Motor neuron (in vitro differentiated cells): Measurements from ENCODE around the gene GTF2F2. TPM values are rescaled to one million over a fixed set of nuclear protein-coding genes. Genes with fewer than 3 reads are reported as not detected.

Source experiments
- ATAC-seq, 8 experiments: fragments of 200-7000 bp; cut with Tn5 transposase; replicated peaks in 6 of 8; 2 replicates each; pipeline ENCODE4 v1.8.0; 2021; ENCODE audit warnings: mild to moderate bottlenecking in 8 of 8, moderate library complexity in 8 of 8
- H3K27ac ChIP-seq, 2 donors: fragments of 250-450 bp; sonication (Bioruptor Pico); 2 replicates each; pipeline ENCODE4 v1.9.0; 2021; ENCODE audit warnings: antibody characterized with exemption in 2 of 2, mild to moderate bottlenecking in 2 of 2, moderate library complexity in 1 of 2
- H3K4me1 ChIP-seq, 2 donors: fragments of 250-450 bp; sonication (Bioruptor Pico); replicated peaks in 1 of 2; 2 replicates each; pipeline ENCODE4 v1.6.1; 2021; ENCODE audit warnings: antibody characterized with exemption in 2 of 2, mild to moderate bottlenecking in 2 of 2, moderate library complexity in 1 of 2
- H3K4me3 ChIP-seq, 5 donors: fragments of 250-450 bp; sonication (Bioruptor Pico); 2 replicates each; pipeline ENCODE4 v1.9.0; 2021; ENCODE audit warnings: antibody characterized with exemption in 5 of 5, mild to moderate bottlenecking in 5 of 5, moderate library complexity in 4 of 5
- WGBS, 10 experiments: fragments of 450-650 bp; shearing (Covaris generic); methylation state at CpG; one replicate each; pipeline ENCODE4 v1.0.0; 2022; 5-methylcytosine and 5-hydroxymethylcytosine counted together
- in situ Hi-C, 9 experiments: fragments of 400-800 bp; cut with MboI; loops; one replicate each; pipeline ENCODE4 v1.15.0; 2021; ENCODE audit warnings: low sequenced_read_pairs in 9 of 9, low pct_unique_long_range_greater_than_20kb in 2 of 9; ENCODE audit not compliant: unreplicated experiment in 9 of 9
- total RNA-seq, 8 experiments: library from RNA; unstranded; fragments of 300-600 nt; gene quantifications; 2 replicates each; pipeline versions ENCODE4 v1.2.3 to v1.2.4, GENCODE V29; 2022

The GTF2F2 gene
- total RNA-seq, 8 experiments from 2014 or later, result 22.9 to 39.7 (median 33.4) TPM

- Histone ChIP-seq H3K27ac (no peak overlapping the region), H3K4me1 (no peaks in the 10 kb centered on the region), H3K4me3 (no peak overlapping the region)
- peak in 6 of 8 experiments; percentile 13 to 45 (median 24) for ATAC-seq
- in situ Hi-C loops, result no loop called here
- WGBS, 10 experiments, result 7 to 100% (median 88%) methylated on average over 1 to 2 of the region's 2 CpGs; no CpG with 5 or more reads in 3 of the 10 experiments
Observed at GRCh38 chr13:45332036-45332830, 211.9 kb downstream of the GTF2F2 start.

DNA sequence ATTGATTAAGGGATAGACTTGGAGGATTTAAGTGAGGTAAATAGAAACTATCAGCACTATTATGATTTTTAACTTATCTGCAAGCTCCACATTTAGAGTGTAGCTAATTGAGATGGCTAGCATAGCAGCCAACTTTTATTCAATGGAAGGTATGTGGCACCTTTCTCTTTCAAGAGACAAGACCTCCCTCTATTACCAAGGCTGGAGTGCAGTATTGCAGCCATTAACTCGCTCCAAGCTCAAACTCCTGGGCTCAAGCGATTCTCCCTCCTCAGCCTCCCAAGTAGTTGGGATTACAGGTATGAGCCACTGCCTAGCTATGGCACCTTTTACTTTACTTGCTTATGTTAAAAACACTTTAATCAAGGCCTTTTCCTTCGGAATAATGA is 212.5 kb downstream of the GTF2F2 start:
- ATAC-seq, result peak in 1 of 8 experiments; percentile 0
- Histone ChIP-seq H3K4me1 (no peaks in the 10 kb centered on the region), H3K27ac (no peak overlapping the region), H3K4me3 (no peak overlapping the region)
- in situ Hi-C loops, result no loop called here
- 0 to 100% (median 100%) methylated on average over 1 to 3 of the region's 3 CpGs; no CpG with 5 or more reads in 2 of the 10 experiments for WGBS, 10 experiments

DNA sequence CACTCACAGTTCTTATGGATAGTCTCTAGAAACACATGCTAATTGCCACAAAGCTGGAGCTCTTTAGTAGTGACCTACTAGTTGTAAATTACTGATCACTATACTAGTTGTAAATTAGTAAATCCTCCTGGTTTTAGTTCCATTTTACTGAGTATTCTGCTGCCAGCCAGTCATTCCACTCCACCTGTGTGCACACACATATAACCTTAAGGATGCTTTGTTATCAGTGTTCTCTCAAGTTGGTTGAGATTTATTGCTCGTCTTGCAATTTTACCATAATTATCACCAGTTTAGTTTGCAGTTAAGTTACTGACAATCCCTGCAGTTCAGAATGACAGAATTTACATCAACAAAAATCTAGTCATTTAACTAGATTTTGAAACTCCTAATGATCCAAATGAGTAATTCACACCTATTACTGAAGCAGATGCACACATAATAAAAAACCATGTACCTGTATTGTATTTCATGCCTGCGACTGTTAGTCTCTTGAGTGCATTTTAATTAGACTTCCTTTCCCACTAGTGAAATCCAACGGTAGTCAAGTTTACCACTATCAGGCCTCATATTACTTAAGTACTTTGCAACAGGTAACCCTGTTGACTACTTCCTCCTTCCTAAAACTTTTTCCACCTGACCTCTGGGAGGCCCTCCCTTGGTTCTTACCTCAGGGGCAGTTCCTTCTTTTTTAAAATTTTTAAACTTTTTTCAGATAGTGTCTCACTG is 213.1 kb downstream of the GTF2F2 start:
- H3K4me1 ChIP-seq, result peaks cover 0 to 3% of the 10 kb centered on the region in 2 donors
- H3K27ac ChIP-seq, result no peak overlapping the region
- ATAC-seq, result no peak
- H3K4me3 ChIP-seq, result no peak overlapping the region
- 61 to 100% (median 93%) methylated on average over 1 to 3 of the region's 3 CpGs; no CpG with 5 or more reads in 1 of the 10 experiments for WGBS, 10 experiments
- in situ Hi-C loops, result no loop called here

Other genes starting within 250 kb of the GTF2F2 start
- gene NUFIP1, start 131.0 kb upstream of the GTF2F2 start, total RNA-seq, result 1 to 10 TPM; 4.3 to 9.4 (median 7.4) TPM
- gene GPALPP1, start 131.0 kb upstream of the GTF2F2 start, total RNA-seq, result 10 to 100 TPM; 20.3 to 52.8 (median 31.4) TPM
- 1 to 10 TPM in 5 of 8 experiments, under 1 TPM in 3; 0.46 to 5.9 (median 1.2) TPM for gene KCTD4, start 80.5 kb downstream of the GTF2F2 start, total RNA-seq
- gene TPT1, start 220.7 kb downstream of the GTF2F2 start, total RNA-seq, result 1,000 to 10,000 TPM; 2,187 to 4,186 (median 2,817) TPM